GM12878 (cell line): ENCODE measurements around the gene CACNA1E. TPM values are rescaled to one million over a fixed set of nuclear protein-coding genes. Genes with fewer than 3 reads are reported as not detected.

Experiments used
- ATAC-seq: fragments of 200-7000 bp; cut with Tn5 transposase; 3 replicates; pipeline ENCODE4 v1.9.1; 2020; ENCODE audit warnings: mild to moderate bottlenecking, moderate library complexity
- BruUV-seq: library from RNA; stranded (reverse); fragments of 400-500 nt; replicated peaks from 2 replicates; lab custom pipeline; 2021; lab: Mats Ljungman, UMichigan
- CTCF ChIA-PET: fragments of 300-600 bp; sonication (Branson Sonifier 250); formaldehyde crosslinking; extraction: SDS; loops from one replicate; lab custom pipeline; 2021; ENCODE audit warnings: inconsistent platforms; lab: Yijun Ruan, JAX
- POLR2A ChIA-PET: fragments of 350-600 bp; formaldehyde crosslinking; extraction: SDS; loops from one replicate; lab custom pipeline; 2021; ENCODE audit warnings: inconsistent platforms; lab: Charles Lee
- RAD21 ChIA-PET: fragments of 300-600 bp; sonication (Branson Sonifier 250); formaldehyde crosslinking; loops from one replicate; lab custom pipeline; 2023; ENCODE audit warnings: antibody characterized with exemption; ENCODE audit not compliant: unreplicated experiment; lab: Charles Lee
- SMC1A ChIA-PET: fragments of 300-600 bp; sonication (Branson Sonifier 250); formaldehyde crosslinking; loops from one replicate; lab custom pipeline; 2023; ENCODE audit not compliant: unreplicated experiment, uncharacterized antibody; lab: Charles Lee
- DNase-seq: peaks from one replicate; pipeline ENCODE4 v3.0.0-alpha.2; 2011; ENCODE audit warnings: low read depth, low spot score
- FAIRE-seq: peaks from 3 replicates; lab custom pipeline; 2011; peaks lifted over from hg19 to GRCh38; lab: Jason Lieb, UNC
- H2AFZ ChIP-seq: 2 replicates; pipeline ENCODE4 v1.6.0; 2011; ENCODE audit warnings: low read depth, low read length, control low read depth; ENCODE audit not compliant: control insufficient read depth
- H3K27ac ChIP-seq: 2 replicates; pipeline ENCODE4 v1.5.1; 2011; ENCODE audit warnings: control low read depth; ENCODE audit not compliant: control insufficient read depth, insufficient read depth
- H3K27me3 ChIP-seq, 2 experiments: replicated peaks in 1 of 2; 2 replicates each; pipeline versions ENCODE4 v1.6.0 to v1.6.1; 2011; ENCODE audit warnings: low read length in 1 of 2; ENCODE audit not compliant: control insufficient read depth in 2 of 2, insufficient read depth in 2 of 2
- H3K36me3 ChIP-seq, 2 experiments: 2 replicates each; pipeline ENCODE4 v1.5.1; 2011; ENCODE audit warnings: low read length in 1 of 2; ENCODE audit not compliant: control insufficient read depth in 2 of 2, insufficient read depth in 2 of 2
- H3K4me1 ChIP-seq: 2 replicates; pipeline ENCODE4 v1.6.1; 2011; ENCODE audit warnings: mild to moderate bottlenecking, low read length, moderate library complexity, mixed read lengths; ENCODE audit not compliant: control insufficient read depth, insufficient read depth
- H3K4me2 ChIP-seq: 2 replicates; pipeline ENCODE4 v1.6.0; 2011; ENCODE audit warnings: control low read depth; ENCODE audit not compliant: control insufficient read depth, insufficient read depth
- H3K4me3 ChIP-seq: fragments of 200-600 bp; sonication (generic); 2 replicates; pipeline ENCODE4 v1.5.1; 2016
- H3K79me2 ChIP-seq: 2 replicates; pipeline ENCODE4 v1.6.0; 2011; ENCODE audit warnings: low read length; ENCODE audit not compliant: control insufficient read depth, insufficient read depth
- H3K9ac ChIP-seq: 2 replicates; pipeline ENCODE4 v1.8.0; 2011; ENCODE audit warnings: low read length, control low read depth, mixed read lengths; ENCODE audit not compliant: control insufficient read depth, insufficient read depth
- H3K9me3 ChIP-seq: replicated peaks from 3 replicates; pipeline ENCODE4 v1.5.1; 2011; ENCODE audit warnings: mild to moderate bottlenecking, low read length; ENCODE audit not compliant: control insufficient read depth, insufficient read depth
- H4K20me1 ChIP-seq: 2 replicates; pipeline ENCODE4 v1.6.0; 2011; ENCODE audit not compliant: control insufficient read depth, insufficient read depth
- CBX5 ChIP-seq: sonication (generic); IDR thresholded peaks from 2 replicates; pipeline ENCODE4 v1.6.1; 2016; ENCODE audit warnings: low read depth, moderate library complexity, mild to moderate bottlenecking, inconsistent platforms
- CUX1 ChIP-seq: IDR thresholded peaks from 2 replicates; pipeline ENCODE4 v1.6.1; 2012; ENCODE audit warnings: improper control_type of control experiment, low read depth, low read length; ENCODE audit not compliant: insufficient replicate concordance
- DPF2 ChIP-seq: fragments of 450-650 bp; IDR thresholded peaks from 2 replicates; pipeline ENCODE4 v1.6.1; 2017; ENCODE audit warnings: mild to moderate bottlenecking
- EGR1 ChIP-seq, 2 experiments: IDR thresholded peaks; 1 replicate in 1 of 2; 2 replicates in 1 of 2; pipeline ENCODE4 v1.6.1; 2011 to 2012; ENCODE audit warnings: low read depth in 2 of 2, low read length in 2 of 2, borderline replicate concordance in 1 of 2, mild to moderate bottlenecking in 1 of 2, moderate library complexity in 1 of 2
- MEF2B ChIP-seq: fragments of 450-650 bp; IDR thresholded peaks from 2 replicates; pipeline ENCODE4 v1.6.1; 2018; ENCODE audit warnings: mild to moderate bottlenecking, moderate library complexity; ENCODE audit not compliant: partially characterized antibody, poor library complexity, severe bottlenecking
- MTA3 ChIP-seq: IDR thresholded peaks from 2 replicates; pipeline ENCODE4 v1.6.1; 2012; ENCODE audit warnings: low read length, inconsistent platforms, borderline replicate concordance
- RELB ChIP-seq: fragments of 450-650 bp; IDR thresholded peaks from 2 replicates; pipeline ENCODE4 v1.6.1; 2017; ENCODE audit warnings: low read depth, mild to moderate bottlenecking, moderate library complexity
- REST ChIP-seq: IDR thresholded peaks from 2 replicates; pipeline ENCODE4 v1.6.1; 2012; ENCODE audit warnings: mild to moderate bottlenecking, low read depth, low read length
- RFX5 ChIP-seq: IDR thresholded peaks from 2 replicates; pipeline ENCODE4 v1.6.1; 2011; ENCODE audit warnings: low read depth, low read length, improper control_type of control experiment
- SIX5 ChIP-seq: IDR thresholded peaks from 2 replicates; pipeline ENCODE4 v1.6.1; 2011; ENCODE audit warnings: mild to moderate bottlenecking, low read depth, low read length, moderate library complexity; ENCODE audit not compliant: severe bottlenecking
- TBL1XR1 ChIP-seq: IDR thresholded peaks from 2 replicates; pipeline ENCODE4 v1.6.1; 2012; ENCODE audit warnings: low read depth, low read length, improper control_type of control experiment
- WGBS: methylation state at CpG from one replicate; pipeline ENCODE4 v1.1.6; 2016; ENCODE audit warnings: low lambda C conversion rate; ENCODE audit not compliant: insufficient replicate concordance, insufficient coverage; ENCODE audit errors: missing lambda C conversion rate; 5-methylcytosine and 5-hydroxymethylcytosine counted together
- in situ Hi-C: fragments of 300-500 bp; cut with MboI; formaldehyde crosslinking; loops from 9 replicates; pipeline ENCODE4 v1.14.3; 2018; ENCODE audit warnings: mixed read lengths
- intact Hi-C: fragments of 100-400 bp; cut with micrococcal nuclease; formaldehyde crosslinking; loops from one replicate; pipeline ENCODE4 v1.14.2; 2022; ENCODE audit not compliant: unreplicated experiment
- polyA plus RNA-seq, 11 experiments: library from polyadenylated mRNA; depleted of rRNA in 4 of 11; unstranded in 6 of 11; stranded (reverse) in 5 of 11; fragments of >200 nt; fragmentation: Nextera tagmentation in 4 of 11; fragmentation: Illumina TruSeq in 1 of 11; extraction: Ambion mirVana in 4 of 11; extraction: Trizol in 1 of 11; gene quantifications; 1 replicate in 1 of 11; 2 replicates in 10 of 11; pipeline versions ENCODE4 v1.2.1 to v1.2.3, GENCODE V29; 2011 to 2016; ENCODE audit warnings: inconsistent platforms in 2 of 11, missing spikeins in 2 of 11, low read depth in 1 of 11
- total RNA-seq, 4 experiments: library from RNA; depleted of rRNA in 3 of 4; stranded (reverse); fragments of >200 nt in 3 of 4; fragmentation: Illumina TruSeq in 1 of 4; extraction: Trizol in 1 of 4; gene quantifications; 2 replicates each; pipeline versions ENCODE4 v1.2.1 to v1.2.3, GENCODE V29; 2013 to 2021

CACNA1E gene
- total and polyA plus RNA-seq, 10 of the 15 experiments (the other 5 are each of a cell fraction or from before 2014, with no cell fraction given), result 0.57 to 22.0 (median 8.5) TPM

- TF ChIP-seq CUX1 (no peak), MEF2B (no peak), RELB (no peak), EGR1 (IDR thresholded peaks at IDR 0.05; ENCODE audit: borderline replicate concordance in 1 of 2, low read depth in 2 of 2, low read length in 2 of 2) (no peak)
- TF ChIP-seq, all 136 proteins: peak for 0
Observed at GRCh38 chr1:181538836-181539235, 55.5 kb downstream of the CACNA1E start (continued).

GRCh38 chr1:181541458-181541857, 58.1 kb downstream of the CACNA1E start:
- H4K20me1 ChIP-seq, result no peaks in the 10 kb centered on the region
- FAIRE-seq, result no peak
- in situ Hi-C loops (no loop called here), intact Hi-C loops (no loop called here)
- CTCF ChIA-PET, result no interaction called here
- no peak overlapping the region for H3K4me2 ChIP-seq
- POLR2A ChIA-PET, result interaction anchor here (1.5 kb wide), 1 partner anchor 9 kb away, joined by 5 read pairs; no protein-coding TSS in a partner anchor
- H3K9me3 ChIP-seq, result peaks cover 4% of the 10 kb centered on the region; the same call in 1 of the 3 replicates
- H3K4me1 ChIP-seq, result peaks cover 7% of the 10 kb centered on the region; the same call in 1 of the 2 replicates
- SMC1A ChIA-PET, result interaction anchor here (1.2 to 1.6 kb wide), 3 partner anchors 14 to 24 kb away, joined by 3 to 5 read pairs (median 4); no protein-coding TSS in a partner anchor
- H3K27ac ChIP-seq, result no peak overlapping the region
- no peaks in the 10 kb centered on the region; the same call in 1 of the 2 replicates for H3K79me2 ChIP-seq
- no peaks in the 10 kb centered on the region for H3K27me3 ChIP-seq
- 83% methylated on average over 5 of the region's 5 CpGs for WGBS
- no peak overlapping the region for H2AFZ ChIP-seq
- no peak for ATAC-seq
- no peak for DNase-seq
- no peak overlapping the region for H3K4me3 ChIP-seq
- RAD21 ChIA-PET, result no interaction called here
- peaks cover 1 to 6% of the 10 kb centered on the region in 2 experiments; a peak in 2 of 4 replicates for H3K36me3 ChIP-seq
- no TSS peak for BruUV-seq
- H3K9ac ChIP-seq, result no peak overlapping the region
- TF ChIP-seq CBX5, result no peak
- no peak for TF ChIP-seq SIX5
- TF ChIP-seq DPF2, result no peak
- no peak for TF ChIP-seq MTA3
- no peak for TF ChIP-seq TBL1XR1
- no peak for TF ChIP-seq RFX5
- TF ChIP-seq REST, result no peak
